GM18867 (cell line): Measurements from ENCODE around the gene CHST8.
"Not testable (repeated sequence)": the region's sequence is repeated elsewhere in the genome, so short reads cannot be mapped to it uniquely, and the experiment has no call there.

Experiments
- ATAC-seq: cut with Tn5 transposase; IDR thresholded peaks from one replicate; pipeline ENCODE4 v1.9.1; 2021; ENCODE audit warnings: mild to moderate bottlenecking, moderate library complexity; ENCODE audit not compliant: unreplicated experiment

Gene CHST8

GRCh38 chr19:33805313-33805712 lies 183.6 kb downstream of the CHST8 start:
- ATAC-seq: no peak

DNA sequence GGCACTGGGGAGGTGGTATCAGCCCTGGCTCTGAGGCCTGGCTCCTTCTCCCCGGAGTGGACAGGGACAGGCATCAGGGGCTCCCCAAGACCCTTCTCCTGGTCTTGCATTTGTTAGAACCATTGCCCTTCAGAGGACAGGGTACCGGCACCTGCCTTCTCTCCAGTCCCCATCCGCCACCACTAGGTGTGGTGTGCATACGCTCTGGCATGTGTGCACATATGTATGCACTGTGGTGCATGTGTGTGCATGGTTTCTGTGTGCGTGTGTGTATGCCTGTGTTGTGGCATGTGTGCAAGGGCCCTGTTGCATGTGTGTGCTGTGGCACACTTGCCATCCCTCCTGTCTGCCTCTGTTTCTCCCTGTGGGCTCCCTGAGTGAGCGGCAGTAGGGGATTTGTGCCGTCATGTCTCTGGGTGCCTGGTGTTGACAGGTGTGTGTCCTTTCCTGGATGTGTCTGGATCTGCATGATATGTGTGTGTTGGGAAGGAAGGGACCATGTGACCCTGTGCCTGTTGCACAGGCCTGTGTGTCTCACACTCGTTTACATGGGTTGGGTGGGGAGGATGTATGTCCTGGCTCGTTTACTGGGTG lies 184.2 kb downstream of the CHST8 start:
- ATAC-seq: no peak

- ATAC-seq: no peak
Measured at GRCh38 chr19:33806434-33806881, 184.7 kb downstream of the CHST8 start.

GRCh38 chr19:33808399-33808798 lies 186.6 kb downstream of the CHST8 start:
- no peak for ATAC-seq

GRCh38 chr19:33809960-33810359 lies 188.2 kb downstream of the CHST8 start:
- ATAC-seq: no peak

GRCh38 chr19:33810821-33811220 lies 189.1 kb downstream of the CHST8 start:
- no peak for ATAC-seq

- no peak for ATAC-seq
Measured at GRCh38 chr19:33811246-33811645, 189.5 kb downstream of the CHST8 start.

GRCh38 chr19:33811736-33812387 lies 190.1 kb downstream of the CHST8 start:
- ATAC-seq: no peak

DNA sequence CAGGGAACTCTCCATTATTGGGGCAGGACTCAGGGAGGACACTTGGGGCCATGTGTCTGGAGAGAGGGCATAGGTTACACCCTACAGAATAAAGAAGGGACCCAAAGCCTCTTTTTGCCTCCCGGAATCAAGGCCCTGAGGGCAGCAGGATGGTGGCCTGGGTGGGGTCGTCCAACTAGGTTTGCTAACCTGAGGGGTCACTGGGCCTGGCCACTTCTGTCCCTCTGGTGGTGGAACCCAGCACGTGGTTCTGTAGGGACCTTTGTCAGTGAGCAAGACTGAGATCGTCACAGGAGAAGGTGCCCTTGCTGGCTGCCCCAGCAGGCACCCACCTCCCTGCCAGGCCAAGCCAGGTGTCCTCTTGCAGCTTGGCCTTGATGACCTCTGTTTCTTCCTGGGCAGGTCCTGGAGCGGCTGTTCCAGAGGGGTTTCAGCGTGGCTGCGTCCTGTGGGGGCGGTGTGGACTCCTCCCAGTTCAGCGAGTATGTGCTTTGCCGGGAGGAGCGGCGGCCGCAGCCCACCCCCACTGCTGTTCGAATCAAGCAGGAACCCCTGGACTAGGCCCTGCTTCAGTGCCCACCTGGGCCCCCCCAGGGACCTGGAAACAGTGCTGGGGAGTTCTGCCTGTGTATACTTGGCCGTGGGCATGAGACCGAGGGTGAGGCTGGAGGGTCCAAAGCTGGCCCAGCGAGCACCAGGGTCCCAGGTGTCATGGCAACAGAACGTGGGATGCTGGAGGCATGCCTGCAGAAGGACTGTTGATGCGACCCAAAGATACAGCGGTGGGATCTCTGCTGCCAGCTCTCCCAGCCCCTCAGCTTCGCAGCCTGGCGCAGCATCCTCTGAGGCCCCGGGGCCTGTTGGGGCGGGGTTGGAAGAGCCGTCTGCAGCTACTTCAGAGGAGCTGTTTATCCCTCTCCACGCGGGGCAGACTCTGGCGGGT lies 190.9 kb downstream of the CHST8 start:
- no peak for ATAC-seq

- ATAC-seq: no peak
Measured at GRCh38 chr19:33813391-33814101, 191.8 kb downstream of the CHST8 start.

DNA sequence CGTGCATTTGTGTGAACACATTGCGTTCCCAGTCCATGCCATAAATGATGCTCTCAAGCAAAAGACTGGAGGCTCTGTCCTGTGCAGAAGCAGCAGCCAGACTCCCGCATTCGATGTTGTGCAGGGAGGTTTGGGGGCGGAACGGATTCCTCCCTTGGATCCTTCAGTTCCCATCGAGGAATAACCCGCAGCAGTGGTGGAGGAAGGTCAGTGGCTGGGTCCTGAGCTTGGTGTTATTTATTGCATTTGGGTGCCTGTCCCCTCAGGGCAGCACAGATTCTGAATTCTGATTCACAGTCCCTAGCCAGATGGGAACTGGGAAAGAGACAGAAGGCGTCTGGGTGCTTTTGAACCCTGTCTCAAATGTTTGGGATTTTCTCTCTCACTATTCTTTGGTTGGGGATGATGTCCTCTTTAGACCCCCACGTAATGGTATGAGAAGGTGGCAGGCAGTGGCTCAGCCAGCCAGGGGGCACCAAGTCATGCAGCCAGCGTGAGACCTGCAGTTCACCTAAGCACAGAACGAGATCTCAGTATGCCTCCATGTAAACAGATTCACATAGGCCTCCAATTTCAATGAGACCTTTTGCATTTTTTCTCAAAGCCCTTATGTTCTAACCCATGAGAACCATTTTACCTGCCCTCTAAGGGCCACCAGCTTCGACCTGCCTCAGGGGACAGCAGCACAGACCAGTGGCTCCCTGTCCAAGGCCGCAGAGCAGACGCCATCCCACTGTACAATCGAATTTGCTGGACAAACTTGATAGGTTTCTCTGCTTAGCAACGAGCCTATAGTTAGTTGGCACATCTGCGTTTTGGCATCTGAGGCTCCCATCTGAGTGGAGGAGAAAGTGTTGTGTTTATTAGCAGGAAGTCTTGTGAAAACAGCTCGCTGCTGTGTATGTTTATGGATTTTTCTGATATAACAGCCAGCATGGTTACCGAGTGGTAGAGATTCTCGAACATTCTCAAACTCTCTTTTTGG lies 192.7 kb downstream of the CHST8 start:
- no peak for ATAC-seq

DNA sequence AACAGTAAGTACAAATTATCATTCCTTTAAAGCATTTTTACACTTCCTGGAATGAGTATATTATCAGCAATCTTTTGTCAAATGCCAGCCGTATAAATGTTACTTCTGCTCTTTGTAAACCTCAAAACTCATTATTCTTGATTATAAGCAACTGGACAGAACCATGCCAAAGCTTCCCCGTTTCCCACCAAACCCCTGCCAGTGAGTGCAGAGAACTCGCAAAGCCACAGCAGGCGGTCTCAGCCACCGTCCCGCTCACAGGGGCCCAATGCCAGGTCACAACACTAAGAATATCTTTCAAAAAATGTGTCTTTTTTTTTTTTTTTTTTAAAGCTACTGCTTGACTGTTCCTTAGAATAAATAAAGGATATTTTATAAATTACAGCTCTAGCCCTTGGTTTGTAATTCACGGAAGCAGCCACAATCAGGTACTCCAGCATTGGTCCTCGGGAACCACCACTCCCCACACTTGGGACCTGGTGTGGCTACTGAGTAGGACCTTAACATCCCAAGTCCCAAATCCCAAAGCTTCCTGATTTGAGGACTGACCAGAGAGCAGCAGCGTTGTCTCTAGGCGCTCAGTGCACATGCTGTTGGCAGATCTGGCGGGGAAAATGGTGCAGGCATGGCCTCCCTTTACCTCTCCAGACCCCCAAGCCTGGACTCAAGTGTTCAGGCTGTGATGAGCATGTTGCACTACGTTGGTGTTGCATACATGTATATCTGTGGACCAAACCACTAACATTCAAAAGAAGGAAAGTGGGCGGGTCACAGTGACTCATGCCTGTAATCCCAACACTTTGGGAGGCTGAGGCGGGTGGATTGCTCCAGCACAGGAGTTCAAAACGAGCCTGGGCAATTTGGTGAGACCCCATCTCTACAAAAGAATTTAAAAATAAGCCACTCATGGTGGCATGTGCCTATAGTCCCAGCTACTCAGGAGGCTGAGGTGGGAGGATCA lies 193.9 kb downstream of the CHST8 start:
- ATAC-seq: no peak

DNA sequence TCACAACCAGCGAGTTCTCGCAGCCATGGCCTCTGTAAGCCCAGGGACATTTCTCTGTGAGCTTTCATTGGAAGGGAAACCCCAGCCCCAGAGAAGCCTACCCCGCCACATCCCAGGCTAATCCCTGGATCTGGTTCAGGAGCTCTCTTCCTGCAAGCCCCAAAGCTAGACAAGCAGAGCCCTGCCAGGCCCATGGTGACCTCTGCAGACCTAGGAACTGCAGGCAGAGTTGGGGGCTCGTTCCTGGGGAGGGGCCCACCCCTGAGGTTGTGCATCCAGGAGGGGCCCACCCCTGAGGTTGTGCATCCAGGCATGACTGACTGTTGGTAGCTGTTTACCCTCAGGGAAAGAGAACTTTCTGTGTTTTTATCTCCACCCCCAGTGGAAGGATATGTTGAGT lies 196.7 kb downstream of the CHST8 start:
- no peak for ATAC-seq

DNA sequence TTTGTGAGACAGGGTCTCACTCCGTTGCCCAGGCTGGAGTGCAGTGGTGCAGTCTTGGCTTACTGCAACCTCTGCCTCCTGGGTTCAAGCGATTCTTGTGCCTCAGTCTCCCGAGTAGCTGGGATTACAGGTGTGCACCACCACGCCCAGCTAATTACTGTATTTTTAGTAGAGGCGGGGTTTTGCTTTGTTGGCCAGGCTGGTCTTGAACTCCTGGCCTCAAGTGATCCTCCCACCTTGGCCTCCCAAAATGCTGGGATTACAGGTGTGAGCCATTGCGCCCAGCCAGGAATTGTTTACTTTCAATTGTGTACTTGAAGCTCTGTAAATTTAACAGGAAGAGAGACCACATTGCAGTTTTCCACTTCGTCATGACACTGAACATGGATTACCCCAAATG lies 197.3 kb downstream of the CHST8 start:
- not testable (repeated sequence) for ATAC-seq

GRCh38 chr19:33819506-33819879 lies 197.7 kb downstream of the CHST8 start:
- ATAC-seq: no peak

- ATAC-seq: no peak
Measured at GRCh38 chr19:33819880-33820781, 198.4 kb downstream of the CHST8 start.

DNA sequence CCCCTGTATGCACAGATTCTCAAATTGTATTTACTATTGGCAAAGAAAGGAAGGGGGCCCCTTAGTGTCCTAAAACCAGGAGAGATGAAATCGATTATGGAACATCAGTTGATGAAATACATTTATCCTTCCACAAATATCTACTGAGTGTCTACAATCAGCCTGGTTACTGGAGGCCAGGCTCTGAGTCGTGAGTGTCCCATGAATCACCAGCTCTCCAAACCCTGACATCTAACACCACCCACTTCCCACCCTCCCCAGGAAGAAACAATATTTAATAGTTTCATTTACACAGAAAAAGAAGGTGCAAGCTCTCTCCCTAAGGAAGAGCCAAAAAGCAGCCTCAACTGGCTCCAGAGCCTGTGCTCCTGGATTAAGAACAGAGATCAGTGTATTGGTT lies 200.1 kb downstream of the CHST8 start:
- no peak for ATAC-seq
